Measurements from ENCODE around the gene POLR2E. TPM values are rescaled to one million over a fixed set of nuclear protein-coding genes. Genes with fewer than 3 reads are reported as not detected.
A peak's percentile ranks its signal among the peaks of the same experiment; 100 is the strongest.

POLR2E gene
- total and polyA plus RNA-seq, 2 of the 13 experiments (the other 11 are each of a cell fraction or from before 2014, with no cell fraction given) = 140 to 272 TPM

DNA sequence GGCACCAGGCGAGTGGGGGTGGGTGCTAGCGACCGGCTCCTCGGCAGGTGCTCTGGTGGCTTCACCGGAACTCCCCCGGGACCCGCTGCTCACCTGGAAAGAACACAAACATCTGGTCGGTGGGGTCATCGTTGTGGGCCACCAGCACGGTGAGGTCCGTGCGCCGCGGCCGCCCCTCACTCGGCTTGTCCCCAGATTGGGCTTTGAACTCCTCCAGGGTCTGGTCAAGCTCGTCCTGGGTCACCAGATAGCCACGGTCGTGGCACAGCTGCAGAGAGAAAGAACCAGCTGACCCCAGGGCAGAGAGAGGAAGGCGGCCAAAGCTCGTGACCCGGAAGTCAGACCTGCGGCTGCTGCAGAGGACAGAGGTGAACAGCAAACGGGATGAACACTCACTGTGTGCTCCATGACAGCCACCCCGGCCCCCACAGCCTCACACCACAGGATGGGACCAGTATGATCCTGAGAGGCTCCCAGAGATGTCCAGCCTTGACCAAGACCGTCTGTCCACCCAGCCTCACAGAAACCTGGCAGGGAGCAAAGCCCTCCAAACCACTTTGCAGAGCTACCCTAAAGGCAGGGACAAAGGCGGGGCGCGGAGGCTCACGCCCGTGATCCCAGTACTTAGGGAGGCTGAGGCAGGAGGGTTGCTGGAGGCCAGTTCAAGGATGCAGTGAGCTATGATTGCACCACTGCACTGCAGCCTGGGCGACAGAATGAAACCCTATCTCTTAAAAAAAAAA lies 1.2 kb downstream of the POLR2E start (continued):
- TF ChIP-seq, protein P1, sequence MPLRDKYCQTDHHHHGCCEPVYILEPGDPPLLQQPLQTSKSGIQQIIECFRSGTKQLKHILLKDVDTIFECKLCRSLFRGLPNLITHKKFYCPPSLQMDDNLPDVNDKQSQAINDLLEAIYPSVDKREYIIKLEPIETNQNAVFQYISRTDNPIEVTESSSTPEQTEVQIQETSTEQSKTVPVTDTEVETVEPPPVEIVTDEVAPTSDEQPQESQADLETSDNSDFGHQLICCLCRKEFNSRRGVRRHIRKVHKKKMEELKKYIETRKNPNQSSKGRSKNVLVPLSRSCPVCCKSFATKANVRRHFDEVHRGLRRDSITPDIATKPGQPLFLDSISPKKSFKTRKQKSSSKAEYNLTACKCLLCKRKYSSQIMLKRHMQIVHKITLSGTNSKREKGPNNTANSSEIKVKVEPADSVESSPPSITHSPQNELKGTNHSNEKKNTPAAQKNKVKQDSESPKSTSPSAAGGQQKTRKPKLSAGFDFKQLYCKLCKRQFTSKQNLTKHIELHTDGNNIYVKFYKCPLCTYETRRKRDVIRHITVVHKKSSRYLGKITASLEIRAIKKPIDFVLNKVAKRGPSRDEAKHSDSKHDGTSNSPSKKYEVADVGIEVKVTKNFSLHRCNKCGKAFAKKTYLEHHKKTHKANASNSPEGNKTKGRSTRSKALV (CRISPR knock-in tag; IDR thresholded peaks at IDR 0.05) = no peak
- TF ChIP-seq, protein P2, sequence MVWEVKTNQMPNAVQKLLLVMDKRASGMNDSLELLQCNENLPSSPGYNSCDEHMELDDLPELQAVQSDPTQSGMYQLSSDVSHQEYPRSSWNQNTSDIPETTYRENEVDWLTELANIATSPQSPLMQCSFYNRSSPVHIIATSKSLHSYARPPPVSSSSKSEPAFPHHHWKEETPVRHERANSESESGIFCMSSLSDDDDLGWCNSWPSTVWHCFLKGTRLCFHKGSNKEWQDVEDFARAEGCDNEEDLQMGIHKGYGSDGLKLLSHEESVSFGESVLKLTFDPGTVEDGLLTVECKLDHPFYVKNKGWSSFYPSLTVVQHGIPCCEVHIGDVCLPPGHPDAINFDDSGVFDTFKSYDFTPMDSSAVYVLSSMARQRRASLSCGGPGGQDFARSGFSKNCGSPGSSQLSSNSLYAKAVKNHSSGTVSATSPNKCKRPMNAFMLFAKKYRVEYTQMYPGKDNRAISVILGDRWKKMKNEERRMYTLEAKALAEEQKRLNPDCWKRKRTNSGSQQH (CRISPR knock-in tag; IDR thresholded peaks at IDR 0.05; ENCODE audit: low read depth) = no peak
- no peak for TF ChIP-seq ZNF446 (CRISPR knock-in tag; IDR thresholded peaks at IDR 0.05)
- TF ChIP-seq, protein P3, sequence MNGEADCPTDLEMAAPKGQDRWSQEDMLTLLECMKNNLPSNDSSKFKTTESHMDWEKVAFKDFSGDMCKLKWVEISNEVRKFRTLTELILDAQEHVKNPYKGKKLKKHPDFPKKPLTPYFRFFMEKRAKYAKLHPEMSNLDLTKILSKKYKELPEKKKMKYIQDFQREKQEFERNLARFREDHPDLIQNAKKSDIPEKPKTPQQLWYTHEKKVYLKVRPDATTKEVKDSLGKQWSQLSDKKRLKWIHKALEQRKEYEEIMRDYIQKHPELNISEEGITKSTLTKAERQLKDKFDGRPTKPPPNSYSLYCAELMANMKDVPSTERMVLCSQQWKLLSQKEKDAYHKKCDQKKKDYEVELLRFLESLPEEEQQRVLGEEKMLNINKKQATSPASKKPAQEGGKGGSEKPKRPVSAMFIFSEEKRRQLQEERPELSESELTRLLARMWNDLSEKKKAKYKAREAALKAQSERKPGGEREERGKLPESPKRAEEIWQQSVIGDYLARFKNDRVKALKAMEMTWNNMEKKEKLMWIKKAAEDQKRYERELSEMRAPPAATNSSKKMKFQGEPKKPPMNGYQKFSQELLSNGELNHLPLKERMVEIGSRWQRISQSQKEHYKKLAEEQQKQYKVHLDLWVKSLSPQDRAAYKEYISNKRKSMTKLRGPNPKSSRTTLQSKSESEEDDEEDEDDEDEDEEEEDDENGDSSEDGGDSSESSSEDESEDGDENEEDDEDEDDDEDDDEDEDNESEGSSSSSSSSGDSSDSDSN (CRISPR knock-in tag; IDR thresholded peaks at IDR 0.05) = no peak; the same call in 1 of the 2 replicates
- TF ChIP-seq HNF4G (IDR thresholded peaks at IDR 0.05; ENCODE audit: borderline replicate concordance, low read depth, low read length) = no peak
- TF ChIP-seq HNF4G (CRISPR knock-in tag; IDR thresholded peaks at IDR 0.05; ENCODE audit: borderline replicate concordance, low read depth) = 0 out of 2 replicates have a peak, but pooled peaks have one; percentile 32
- TF ChIP-seq, protein P4, sequence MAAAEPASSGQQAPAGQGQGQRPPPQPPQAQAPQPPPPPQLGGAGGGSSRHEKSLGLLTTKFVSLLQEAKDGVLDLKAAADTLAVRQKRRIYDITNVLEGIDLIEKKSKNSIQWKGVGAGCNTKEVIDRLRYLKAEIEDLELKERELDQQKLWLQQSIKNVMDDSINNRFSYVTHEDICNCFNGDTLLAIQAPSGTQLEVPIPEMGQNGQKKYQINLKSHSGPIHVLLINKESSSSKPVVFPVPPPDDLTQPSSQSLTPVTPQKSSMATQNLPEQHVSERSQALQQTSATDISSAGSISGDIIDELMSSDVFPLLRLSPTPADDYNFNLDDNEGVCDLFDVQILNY (CRISPR knock-in tag; conservative IDR thresholded peaks at IDR 0.05) = no peak
- no peak for TF ChIP-seq RCOR2 (CRISPR knock-in tag; IDR thresholded peaks at IDR 0.05)
- TF ChIP-seq REL (CRISPR knock-in tag; conservative IDR thresholded peaks at IDR 0.05) = no peak
